ENCODE results near the gene BFSP1. TPM values are rescaled to one million over a fixed set of nuclear protein-coding genes. Genes with fewer than 3 reads are reported as not detected.

The BFSP1 gene
- total and polyA plus RNA-seq, 7 donors = 0.51 to 3.6 (median 1.2) TPM; not detected in 1

DNA sequence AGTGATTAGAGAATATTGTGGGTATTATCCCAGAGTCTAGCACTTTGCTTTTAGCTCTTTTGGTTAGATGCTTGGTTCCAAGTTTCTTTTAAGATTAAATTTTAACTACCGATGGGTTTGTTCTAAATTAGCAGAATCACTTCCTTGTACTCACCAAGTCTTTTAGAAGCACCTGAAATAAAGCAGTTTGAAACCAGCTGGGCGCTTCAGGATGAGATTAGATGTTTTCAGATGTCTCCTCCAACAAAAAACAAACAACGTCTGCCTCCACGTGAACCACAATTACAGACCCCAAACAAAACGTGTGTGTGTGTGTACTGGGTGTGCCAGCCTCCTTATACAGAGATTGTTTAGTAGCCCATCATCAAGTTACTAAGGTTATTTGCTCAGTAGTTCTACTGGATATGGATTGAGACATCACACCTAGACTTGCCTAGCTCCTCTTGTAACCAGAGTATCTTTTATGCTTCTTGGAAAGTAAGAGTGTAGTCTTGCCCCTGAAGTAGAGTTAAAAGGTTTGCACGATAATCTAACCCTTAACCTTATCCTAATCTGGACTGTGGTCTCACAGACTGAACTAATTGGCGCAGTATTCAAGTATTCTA, 41.0 kb upstream of the BFSP1 start:
- Histone ChIP-seq H3K4me3 (peak overlapping the region; percentile 80 to 100 (median 97)), H3K36me3 (peaks cover 0 to 23% (median 0%) of the 10 kb centered on the region in 4 donors), H3K4me1 (peaks cover 3 to 62% (median 51%) of the 10 kb centered on the region in 4 donors), H3K9me3 (no peaks in the 10 kb centered on the region), H3K27ac (peak overlapping the region; percentile 99 to 100 (median 100)), H3K27me3 (no peaks in the 10 kb centered on the region)
- intact Hi-C loops (cut with DNase I) = no loop called here
- TF ChIP-seq POLR2A (IDR thresholded peaks at IDR 0.05) = no peak
- TF ChIP-seq POLR2AphosphoS5 (IDR thresholded peaks at IDR 0.05) = peak in 2 of 4 donors; percentile 16 to 36
- WGBS, 2 donors = 17 to 53% methylated on average over 7 of the region's 7 CpGs
- DNase-seq = no peak

DNA sequence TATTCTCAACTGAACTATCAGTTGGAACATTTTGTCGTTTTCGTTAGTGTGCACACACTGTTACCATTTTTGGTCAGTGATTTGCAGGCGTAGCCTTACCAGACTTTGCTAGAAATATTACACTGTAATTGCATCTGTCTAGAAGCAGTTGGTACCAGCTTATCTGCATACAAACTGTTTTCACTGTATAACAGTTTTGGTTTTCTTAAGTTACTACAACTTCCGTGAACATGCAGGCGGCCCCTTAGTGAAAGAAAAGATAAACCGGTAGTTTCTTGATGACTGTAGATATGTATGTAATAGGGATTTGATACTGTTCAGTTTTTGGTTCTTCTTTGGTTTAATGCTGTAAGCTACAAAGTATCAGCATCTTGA, 40.0 kb upstream of the BFSP1 start:
- peaks cover 3 to 61% (median 49%) of the 10 kb centered on the region in 4 donors for H3K4me1 ChIP-seq

DNA sequence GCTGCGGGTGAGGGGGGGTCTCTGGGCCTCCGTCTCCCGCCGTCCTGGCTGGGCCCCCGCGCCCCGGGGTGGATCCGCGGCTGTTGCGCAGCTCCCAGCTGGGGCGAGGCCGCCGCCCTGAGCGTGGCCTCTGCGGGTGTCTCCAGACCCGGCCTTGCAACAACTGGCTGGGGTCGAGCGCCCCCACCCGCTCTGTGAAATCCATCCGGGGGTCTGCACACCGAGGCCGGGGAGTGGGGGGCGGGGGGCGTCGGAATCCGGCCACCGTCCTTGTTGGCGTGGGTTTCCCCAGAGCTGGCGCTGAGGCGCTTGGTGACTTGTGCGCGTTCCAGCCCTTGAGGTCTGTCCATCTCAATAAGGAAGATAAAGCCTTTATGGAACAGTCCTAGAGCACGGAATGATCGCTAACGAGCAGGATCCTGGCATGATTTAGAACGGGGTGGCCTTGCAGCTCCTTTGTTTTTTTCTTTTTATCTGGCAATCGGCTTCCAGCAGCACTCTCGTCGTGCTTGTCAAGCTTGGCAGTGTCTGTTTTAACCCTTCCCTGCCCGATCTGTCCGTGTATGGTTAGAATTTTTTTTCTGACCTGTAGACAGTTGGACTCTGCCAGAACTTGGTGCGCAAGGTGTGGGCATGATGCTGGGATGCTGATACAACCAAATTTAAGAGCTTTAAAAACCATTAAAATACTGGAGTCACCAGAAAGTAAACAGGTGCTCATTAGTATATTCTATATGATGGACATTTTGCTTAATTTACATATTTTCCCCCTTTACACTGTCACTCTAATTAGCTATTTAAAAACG, 39.4 kb upstream of the BFSP1 start:
- Histone ChIP-seq H3K4me3 (peak overlapping the region; percentile 80 to 100 (median 97)), H3K9me3 (no peaks in the 10 kb centered on the region), H3K27ac (peak overlapping the region; percentile 99 to 100 (median 100)), H3K27me3 (no peaks in the 10 kb centered on the region), H3K36me3 (peaks cover 0 to 22% (median 0%) of the 10 kb centered on the region in 4 donors), H3K4me1 (peaks cover 3 to 56% (median 48%) of the 10 kb centered on the region in 4 donors)
- 1 to 2% methylated on average over 43 of the region's 43 CpGs for WGBS, 2 donors
- intact Hi-C loops (cut with DNase I) = loop anchor here (1.0 to 2.0 kb wide), 2 partner anchors 30 to 42 kb away; no protein-coding TSS in a partner anchor
- TF ChIP-seq EP300 (IDR thresholded peaks at IDR 0.05) (peak in 1 of 4 donors; percentile 1), POLR2A (IDR thresholded peaks at IDR 0.05) (no peak), POLR2AphosphoS5 (IDR thresholded peaks at IDR 0.05) (peak; percentile 31 to 71 (median 56))
- TF ChIP-seq, protein P1, sequence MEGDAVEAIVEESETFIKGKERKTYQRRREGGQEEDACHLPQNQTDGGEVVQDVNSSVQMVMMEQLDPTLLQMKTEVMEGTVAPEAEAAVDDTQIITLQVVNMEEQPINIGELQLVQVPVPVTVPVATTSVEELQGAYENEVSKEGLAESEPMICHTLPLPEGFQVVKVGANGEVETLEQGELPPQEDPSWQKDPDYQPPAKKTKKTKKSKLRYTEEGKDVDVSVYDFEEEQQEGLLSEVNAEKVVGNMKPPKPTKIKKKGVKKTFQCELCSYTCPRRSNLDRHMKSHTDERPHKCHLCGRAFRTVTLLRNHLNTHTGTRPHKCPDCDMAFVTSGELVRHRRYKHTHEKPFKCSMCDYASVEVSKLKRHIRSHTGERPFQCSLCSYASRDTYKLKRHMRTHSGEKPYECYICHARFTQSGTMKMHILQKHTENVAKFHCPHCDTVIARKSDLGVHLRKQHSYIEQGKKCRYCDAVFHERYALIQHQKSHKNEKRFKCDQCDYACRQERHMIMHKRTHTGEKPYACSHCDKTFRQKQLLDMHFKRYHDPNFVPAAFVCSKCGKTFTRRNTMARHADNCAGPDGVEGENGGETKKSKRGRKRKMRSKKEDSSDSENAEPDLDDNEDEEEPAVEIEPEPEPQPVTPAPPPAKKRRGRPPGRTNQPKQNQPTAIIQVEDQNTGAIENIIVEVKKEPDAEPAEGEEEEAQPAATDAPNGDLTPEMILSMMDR (IDR thresholded peaks at IDR 0.05) = no peak
- DNase-seq = peak; percentile 80

More for the DNA sequence above, 40.0 kb upstream of the BFSP1 start:
- Histone ChIP-seq H3K4me3 (peak overlapping the region; percentile 80 to 100 (median 97)), H3K36me3 (peaks cover 0 to 23% (median 0%) of the 10 kb centered on the region in 4 donors), H3K27me3 (no peaks in the 10 kb centered on the region), H3K27ac (peak overlapping the region; percentile 99 to 100 (median 100)), H3K9me3 (no peaks in the 10 kb centered on the region)
- TF ChIP-seq, protein P1 (IDR thresholded peaks at IDR 0.05) = no peak
- TF ChIP-seq EP300 (IDR thresholded peaks at IDR 0.05) (no peak), POLR2A (IDR thresholded peaks at IDR 0.05) (peak in 1 of 2 donors; percentile 40), POLR2AphosphoS5 (IDR thresholded peaks at IDR 0.05) (peak; percentile 52 to 73 (median 60))
- DNase-seq = no peak
- intact Hi-C loops (cut with DNase I) = loop anchor here (2.0 kb wide), 1 partner anchor 42 kb away; no protein-coding TSS in a partner anchor
- WGBS, 2 donors = 4 to 22% methylated on average over 6 of the region's 6 CpGs

GRCh38 chr20:17569616-17570346, 38.6 kb upstream of the BFSP1 start, which contains the start of gene DSTN:
Gene DSTN, plus strand, starts transcription at chr20:17570075. Its CDS starts 134 bp downstream, at chr20:17570209.
- Histone ChIP-seq H3K36me3 (peaks cover 0 to 15% (median 0%) of the 10 kb centered on the region in 4 donors), H3K4me1 (peaks cover 3 to 56% (median 48%) of the 10 kb centered on the region in 4 donors)
- 1% methylated on average over 70 of the region's 70 CpGs for WGBS, 2 donors

More at GRCh38 chr20:17569616-17570346, 38.6 kb upstream of the BFSP1 start, which contains the start of gene DSTN:
- peak; percentile 98 for TF ChIP-seq POLR2A (IDR thresholded peaks at IDR 0.05)
- TF ChIP-seq, protein P1 (IDR thresholded peaks at IDR 0.05) = no peak
- peak; percentile 99 to 100 (median 100) for TF ChIP-seq POLR2AphosphoS5 (IDR thresholded peaks at IDR 0.05)
- TF ChIP-seq EP300 (IDR thresholded peaks at IDR 0.05) = peak in 2 of 4 donors; percentile 56 to 86
- Histone ChIP-seq H3K9me3 (no peaks in the 10 kb centered on the region), H3K27me3 (no peaks in the 10 kb centered on the region), H3K27ac (peak within 1 kb of the TSS; percentile 99 to 100 (median 100)), H3K4me3 (peak within 1 kb of the TSS; percentile 80 to 100 (median 97))
- peak; percentile 98 for DNase-seq
- intact Hi-C loops (cut with DNase I) = loop anchor here (1.0 to 2.0 kb wide), 2 partner anchors 29 to 43 kb away; no protein-coding TSS in a partner anchor

Measured in sigmoid colon (tissue), 7 donors.